Activated gamma-delta T cell (primary cell): ENCODE data around the gene SORCS2.

Source experiments
- DNase-seq: peaks from one replicate; lab custom pipeline; 2025; lab: John Stamatoyannopoulos, UW

Gene SORCS2

GRCh38 chr4:7666011-7666410 lies 473.7 kb downstream of the SORCS2 start:
- no peak for DNase-seq

GRCh38 chr4:7666744-7667143 lies 474.4 kb downstream of the SORCS2 start:
- DNase-seq = no peak

GRCh38 chr4:7668271-7668670 lies 475.9 kb downstream of the SORCS2 start:
- DNase-seq = no peak

- DNase-seq = no peak
Measured at GRCh38 chr4:7668826-7669225, 476.5 kb downstream of the SORCS2 start.

GRCh38 chr4:7672601-7673000 lies 480.3 kb downstream of the SORCS2 start:
- no peak for DNase-seq

- no peak for DNase-seq
Measured at GRCh38 chr4:7673121-7673520, 480.8 kb downstream of the SORCS2 start.

GRCh38 chr4:7674706-7675105 lies 482.4 kb downstream of the SORCS2 start:
- DNase-seq = no peak

GRCh38 chr4:7675136-7675535 lies 482.8 kb downstream of the SORCS2 start:
- DNase-seq = no peak

GRCh38 chr4:7675612-7676320 lies 483.4 kb downstream of the SORCS2 start:
- DNase-seq = no peak

- DNase-seq = no peak
Measured at GRCh38 chr4:7676398-7676922, 484.1 kb downstream of the SORCS2 start.

- no peak for DNase-seq
Measured at GRCh38 chr4:7677086-7677485, 484.7 kb downstream of the SORCS2 start.

- DNase-seq = no peak
Measured at GRCh38 chr4:7677799-7678301, 485.5 kb downstream of the SORCS2 start.

- DNase-seq = no peak
Measured at GRCh38 chr4:7678318-7678852, 486.0 kb downstream of the SORCS2 start.

GRCh38 chr4:7679406-7680040 lies 487.2 kb downstream of the SORCS2 start:
- no peak for DNase-seq

GRCh38 chr4:7680106-7680505 lies 487.8 kb downstream of the SORCS2 start:
- no peak for DNase-seq

- DNase-seq = no peak
Measured at GRCh38 chr4:7680731-7681130, 488.4 kb downstream of the SORCS2 start.

- no peak for DNase-seq
Measured at GRCh38 chr4:7683126-7683703, 490.9 kb downstream of the SORCS2 start.

GRCh38 chr4:7684294-7684693 lies 492.0 kb downstream of the SORCS2 start:
- no peak for DNase-seq

- no peak for DNase-seq
Measured at GRCh38 chr4:7686070-7686870, 493.9 kb downstream of the SORCS2 start.

GRCh38 chr4:7687006-7687405 lies 494.7 kb downstream of the SORCS2 start:
- DNase-seq = no peak

- DNase-seq = no peak
Measured at GRCh38 chr4:7687796-7688195, 495.5 kb downstream of the SORCS2 start.
